Right lobe of liver (tissue), 6 donors: ENCODE measurements around the gene TNFRSF9. TPM values are rescaled to one million over a fixed set of nuclear protein-coding genes. Genes with fewer than 3 reads are reported as not detected.

ENCODE experiments used
- ATAC-seq, 4 donors: fragments of 200-7000 bp; cut with Tn5 transposase; one replicate each; pipeline ENCODE4 v1.9.1; 2020; ENCODE audit warnings: mild to moderate bottlenecking in 4 of 4, moderate library complexity in 4 of 4
- DNase-seq, 3 donors: peaks; one replicate each; pipeline ENCODE4 v3.0.0-alpha.2; 2020
- H3K27ac ChIP-seq, 3 donors: fragments of 200-600 bp; one replicate each; pipeline ENCODE4 v1.8.0; 2022
- H3K27me3 ChIP-seq, 2 donors: fragments of 200-600 bp; one replicate each; pipeline ENCODE4 v1.8.0; 2022
- H3K36me3 ChIP-seq, 4 donors: fragments of 200-600 bp; sonication (generic) in 1 of 4; one replicate each; pipeline versions ENCODE4 v1.5.1 to v1.8.0; 2017 to 2022; ENCODE audit warnings: control low read depth in 1 of 4
- H3K4me1 ChIP-seq, 4 donors: fragments of 200-600 bp; sonication (generic) in 1 of 4; one replicate each; pipeline versions ENCODE4 v1.5.1 to v1.8.0; 2017 to 2022; ENCODE audit warnings: control low read depth in 1 of 4
- H3K4me3 ChIP-seq, 3 donors: fragments of 200-600 bp; one replicate each; pipeline ENCODE4 v1.8.0; 2022
- H3K9me3 ChIP-seq, 4 donors: fragments of 200-600 bp; sonication (generic) in 1 of 4; one replicate each; pipeline versions ENCODE4 v1.5.1 to v1.8.0; 2017 to 2022; ENCODE audit warnings: control low read depth in 1 of 4
- POLR2A ChIP-seq: fragments of 450-650 bp; IDR thresholded peaks from one replicate; pipeline ENCODE4 v1.6.1; 2017; ENCODE audit warnings: antibody characterized with exemption, mild to moderate bottlenecking
- WGBS: methylation state at CpG from one replicate; pipeline ENCODE4 v1.1.6; 2018; ENCODE audit warnings: low coverage, low lambda C conversion rate; ENCODE audit not compliant: insufficient coverage; ENCODE audit errors: missing lambda C conversion rate; 5-methylcytosine and 5-hydroxymethylcytosine counted together
- intact Hi-C, 2 donors: fragments of 100-400 bp; cut with DNase I; formaldehyde crosslinking; loops; one replicate each; pipeline versions ENCODE4 v1.11.2 to v1.14.1; 2022
- total RNA-seq, 6 experiments: library from RNA; depleted of rRNA in 2 of 6; stranded (reverse); fragments of >200 nt in 2 of 6; fragmentation: NEBNext Ultra II Directional in 3 of 6; extraction: Animal tissue kit (Norgen Biotek cat#: 25700) in 3 of 6; gene quantifications; one replicate each; pipeline versions ENCODE4 v1.1.0 to v1.2.4, GENCODE V29; 2016 to 2023
- TF ChIP-seq, protein P1 (sequence below), 4 donors: fragments of 200-600 bp in 3 of 4; fragments of 450-650 bp in 1 of 4; IDR thresholded peaks; one replicate each; pipeline versions ENCODE4 v1.5.1 to v1.8.0; 2016 to 2022; ENCODE audit warnings: antibody characterized with exemption in 4 of 4, mild to moderate bottlenecking in 2 of 4
- donor health status: DM: no; HTN: yes; CAD: no.
- donor health status: DM: no; HTN: no; CAD: no.
- donor health status: DM: no; HTN: no; CAD: no.
- donor health status: DM: no; HTN: yes; CAD: no.
- donor health status: DM: no; HTN: yes; CAD: no.

The TNFRSF9 gene
- total RNA-seq, 6 experiments from 2014 or later, result 0.06 to 0.22 (median 0.10) TPM; not detected in 2

DNA sequence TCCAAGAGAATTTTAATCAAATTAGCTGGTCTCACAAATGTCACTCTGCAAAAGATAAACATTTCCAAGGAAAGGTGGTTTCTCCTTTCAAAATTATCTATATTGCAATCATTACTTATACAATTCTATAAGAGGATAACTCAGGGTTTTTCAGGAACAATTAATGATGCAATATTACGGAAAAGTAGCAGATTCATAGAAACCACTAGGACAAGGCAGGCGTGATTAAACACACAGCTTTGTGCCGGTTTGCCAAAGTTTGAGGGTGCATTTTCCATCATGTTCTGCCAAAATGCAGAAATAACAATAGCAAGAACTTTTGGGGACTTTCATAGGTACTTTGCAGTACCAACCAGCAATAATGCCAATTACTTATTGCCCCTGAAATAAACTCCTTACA is 605 bp downstream of the TNFRSF9 start:
- DNase-seq (no peak), ATAC-seq (no peak)
- 11% methylated on average over 3 of the region's 3 CpGs for WGBS
- Histone ChIP-seq H3K4me3 (no peak overlapping the region), H3K9me3 (no peaks in the 10 kb centered on the region), H3K4me1 (no peaks in the 10 kb centered on the region), H3K36me3 (no peaks in the 10 kb centered on the region), H3K27ac (no peak overlapping the region), H3K27me3 (no peaks in the 10 kb centered on the region)
- intact Hi-C loops, result no loop called here
- TF ChIP-seq POLR2A, result no peak
- TF ChIP-seq, protein P1, sequence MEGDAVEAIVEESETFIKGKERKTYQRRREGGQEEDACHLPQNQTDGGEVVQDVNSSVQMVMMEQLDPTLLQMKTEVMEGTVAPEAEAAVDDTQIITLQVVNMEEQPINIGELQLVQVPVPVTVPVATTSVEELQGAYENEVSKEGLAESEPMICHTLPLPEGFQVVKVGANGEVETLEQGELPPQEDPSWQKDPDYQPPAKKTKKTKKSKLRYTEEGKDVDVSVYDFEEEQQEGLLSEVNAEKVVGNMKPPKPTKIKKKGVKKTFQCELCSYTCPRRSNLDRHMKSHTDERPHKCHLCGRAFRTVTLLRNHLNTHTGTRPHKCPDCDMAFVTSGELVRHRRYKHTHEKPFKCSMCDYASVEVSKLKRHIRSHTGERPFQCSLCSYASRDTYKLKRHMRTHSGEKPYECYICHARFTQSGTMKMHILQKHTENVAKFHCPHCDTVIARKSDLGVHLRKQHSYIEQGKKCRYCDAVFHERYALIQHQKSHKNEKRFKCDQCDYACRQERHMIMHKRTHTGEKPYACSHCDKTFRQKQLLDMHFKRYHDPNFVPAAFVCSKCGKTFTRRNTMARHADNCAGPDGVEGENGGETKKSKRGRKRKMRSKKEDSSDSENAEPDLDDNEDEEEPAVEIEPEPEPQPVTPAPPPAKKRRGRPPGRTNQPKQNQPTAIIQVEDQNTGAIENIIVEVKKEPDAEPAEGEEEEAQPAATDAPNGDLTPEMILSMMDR (IDR thresholded peaks at IDR 0.05), result no peak

DNA sequence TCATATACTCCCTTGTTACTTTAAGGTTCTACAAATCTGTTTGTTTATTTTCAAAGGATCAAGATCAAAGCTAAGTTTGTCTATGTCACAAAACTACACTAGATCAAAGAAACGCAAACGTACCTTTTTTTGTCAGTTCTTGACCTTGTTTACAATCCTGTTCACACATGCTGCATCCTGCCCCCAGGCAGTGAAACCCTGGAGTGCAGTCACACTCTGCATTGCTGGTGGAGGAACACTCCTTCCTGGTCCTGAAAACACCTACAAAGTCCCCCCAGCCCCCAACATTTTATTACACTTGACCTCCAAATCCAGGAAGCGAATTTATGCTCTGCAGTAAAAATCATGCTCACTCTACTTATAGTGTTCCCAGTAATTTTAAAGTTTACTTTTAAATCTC is 2.6 kb downstream of the TNFRSF9 start:
- 41% methylated on average over 3 of the region's 3 CpGs for WGBS

GRCh38 chr1:7932524-7933138 is 8.0 kb downstream of the TNFRSF9 start:
- H3K4me1 ChIP-seq, result no peaks in the 10 kb centered on the region
- DNase-seq (no peak), ATAC-seq (no peak)
- no peaks in the 10 kb centered on the region for H3K9me3 ChIP-seq
- WGBS, result 62% methylated on average over 14 of the region's 15 CpGs
- H3K4me3 ChIP-seq, result no peak overlapping the region
- H3K27me3 ChIP-seq, result no peaks in the 10 kb centered on the region
- intact Hi-C loops, result no loop called here
- H3K36me3 ChIP-seq, result no peaks in the 10 kb centered on the region
- TF ChIP-seq, protein P1 (IDR thresholded peaks at IDR 0.05), result no peak
- no peak for TF ChIP-seq POLR2A
- no peak overlapping the region for H3K27ac ChIP-seq

More for the DNA sequence above, 2.6 kb downstream of the TNFRSF9 start:
- ATAC-seq, result no peak
- Histone ChIP-seq H3K9me3 (no peaks in the 10 kb centered on the region), H3K27ac (no peak overlapping the region), H3K4me3 (no peak overlapping the region), H3K27me3 (no peaks in the 10 kb centered on the region), H3K4me1 (no peaks in the 10 kb centered on the region), H3K36me3 (no peaks in the 10 kb centered on the region)
- intact Hi-C loops, result no loop called here
- no peak for DNase-seq
- TF ChIP-seq, protein P1 (IDR thresholded peaks at IDR 0.05), result no peak
- TF ChIP-seq POLR2A, result no peak

- TF ChIP-seq, protein P1 (IDR thresholded peaks at IDR 0.05), result no peak
- Histone ChIP-seq H3K4me3 (no peak overlapping the region), H3K27ac (no peak overlapping the region), H3K4me1 (no peaks in the 10 kb centered on the region), H3K27me3 (no peaks in the 10 kb centered on the region), H3K9me3 (no peaks in the 10 kb centered on the region), H3K36me3 (no peaks in the 10 kb centered on the region)
- intact Hi-C loops, result no loop called here
- WGBS, result 39% methylated on average over 2 of the region's 2 CpGs
- DNase-seq (no peak), ATAC-seq (no peak)
Measured at GRCh38 chr1:7931446-7931812, 9.2 kb downstream of the TNFRSF9 start.
